Peyer's patch (tissue), 4 donors: ENCODE data around the gene TNC.

Experiments used
- POLR2A ChIP-seq, 2 donors: fragments of 450-650 bp; IDR thresholded peaks; one replicate each; pipeline ENCODE4 v1.5.1; 2017; ENCODE audit warnings: antibody characterized with exemption in 2 of 2, mild to moderate bottlenecking in 2 of 2, moderate library complexity in 2 of 2
- TF ChIP-seq, protein P1 (sequence below), 6 experiments: fragments of 450-650 bp in 4 of 6; fragments of 200-600 bp in 2 of 6; sonication (generic) in 1 of 6; IDR thresholded peaks; one replicate each; pipeline ENCODE4 v1.5.1; 2017 to 2019; ENCODE audit warnings: antibody characterized with exemption in 6 of 6, mild to moderate bottlenecking in 3 of 6, moderate library complexity in 1 of 6

DNA sequence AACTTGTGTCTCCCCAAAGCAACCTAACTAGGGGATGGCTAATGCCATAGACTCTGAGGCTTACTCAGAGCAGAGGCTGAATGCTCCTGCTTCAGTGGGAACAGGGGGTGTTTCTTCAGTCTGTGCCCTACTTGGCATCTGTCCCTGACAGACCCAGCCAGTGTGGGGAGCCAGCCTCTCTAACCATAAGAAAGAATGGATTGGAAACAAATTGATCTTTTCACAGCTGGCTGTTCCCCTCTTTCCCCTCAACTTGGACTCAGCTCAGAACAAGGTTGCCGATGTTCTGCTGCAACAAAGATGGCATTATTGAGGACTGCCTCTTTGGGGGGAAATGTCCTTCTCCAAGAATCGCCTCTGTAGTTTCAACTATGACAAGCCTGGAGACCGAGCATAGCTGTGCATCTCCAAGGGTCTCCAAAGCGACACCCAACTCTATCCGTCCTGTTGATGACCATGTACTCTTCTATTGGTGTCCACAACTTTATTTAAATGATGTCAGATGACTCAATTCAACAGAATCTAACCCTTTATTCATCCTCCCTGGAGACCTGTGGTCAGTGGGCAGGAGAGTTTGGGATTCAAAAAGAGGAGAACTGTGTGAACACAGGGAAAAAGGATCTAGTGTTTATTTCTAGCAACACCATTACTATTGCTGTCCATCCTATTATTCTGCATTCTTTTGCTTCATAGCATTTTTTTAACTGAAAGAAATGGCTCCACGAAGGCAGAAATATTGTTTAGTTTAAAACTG, 24.7 kb upstream of the TNC start:
- no peak for TF ChIP-seq POLR2A (IDR thresholded peaks at IDR 0.05)
- TF ChIP-seq, protein P1, sequence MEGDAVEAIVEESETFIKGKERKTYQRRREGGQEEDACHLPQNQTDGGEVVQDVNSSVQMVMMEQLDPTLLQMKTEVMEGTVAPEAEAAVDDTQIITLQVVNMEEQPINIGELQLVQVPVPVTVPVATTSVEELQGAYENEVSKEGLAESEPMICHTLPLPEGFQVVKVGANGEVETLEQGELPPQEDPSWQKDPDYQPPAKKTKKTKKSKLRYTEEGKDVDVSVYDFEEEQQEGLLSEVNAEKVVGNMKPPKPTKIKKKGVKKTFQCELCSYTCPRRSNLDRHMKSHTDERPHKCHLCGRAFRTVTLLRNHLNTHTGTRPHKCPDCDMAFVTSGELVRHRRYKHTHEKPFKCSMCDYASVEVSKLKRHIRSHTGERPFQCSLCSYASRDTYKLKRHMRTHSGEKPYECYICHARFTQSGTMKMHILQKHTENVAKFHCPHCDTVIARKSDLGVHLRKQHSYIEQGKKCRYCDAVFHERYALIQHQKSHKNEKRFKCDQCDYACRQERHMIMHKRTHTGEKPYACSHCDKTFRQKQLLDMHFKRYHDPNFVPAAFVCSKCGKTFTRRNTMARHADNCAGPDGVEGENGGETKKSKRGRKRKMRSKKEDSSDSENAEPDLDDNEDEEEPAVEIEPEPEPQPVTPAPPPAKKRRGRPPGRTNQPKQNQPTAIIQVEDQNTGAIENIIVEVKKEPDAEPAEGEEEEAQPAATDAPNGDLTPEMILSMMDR (IDR thresholded peaks at IDR 0.05) = no peak
